Measurements from ENCODE around the gene CDC42BPA.

CDC42BPA gene

DNA sequence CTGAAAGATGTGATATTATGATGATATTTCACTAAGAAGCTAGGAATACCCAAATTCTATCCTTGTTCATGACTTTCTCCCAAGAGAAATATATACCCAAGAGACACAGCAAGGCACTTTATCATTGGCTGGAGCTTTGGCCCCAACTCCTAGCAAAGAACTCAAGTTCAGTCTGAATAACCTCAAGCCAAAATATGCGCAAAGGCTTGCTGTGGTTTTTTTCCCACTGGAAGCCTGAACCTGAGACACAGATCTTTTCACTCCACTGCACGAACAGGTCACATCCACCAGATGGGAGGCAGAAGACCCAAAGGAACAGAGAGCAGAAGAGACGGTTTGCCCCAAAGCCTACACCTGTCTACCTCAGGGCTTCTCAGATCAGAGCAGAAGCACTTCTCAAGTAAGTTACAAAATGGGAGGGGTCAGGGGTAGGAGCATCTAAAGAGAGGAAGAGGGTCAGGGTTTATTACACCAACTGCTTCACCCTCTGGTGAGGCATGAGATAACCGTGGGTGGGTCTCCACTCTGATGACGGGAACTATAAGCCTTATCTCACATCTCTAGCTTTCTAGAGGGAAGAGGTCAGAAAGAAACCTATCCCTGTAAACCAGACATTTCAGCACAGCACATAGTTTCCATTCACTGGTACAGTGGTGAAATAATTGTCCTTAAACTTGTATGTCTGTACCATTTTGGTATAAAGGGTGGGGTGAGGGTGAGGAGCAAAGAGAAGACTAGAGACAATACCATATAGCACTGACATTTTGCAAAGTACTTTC lies 17.1 kb upstream of the CDC42BPA start:
- no peak for DNase-seq (ENCODE audit: low read depth)

GRCh38 chr1:227333423-227333822 lies 15.1 kb upstream of the CDC42BPA start:
- no peak for DNase-seq (ENCODE audit: low read depth)

DNA sequence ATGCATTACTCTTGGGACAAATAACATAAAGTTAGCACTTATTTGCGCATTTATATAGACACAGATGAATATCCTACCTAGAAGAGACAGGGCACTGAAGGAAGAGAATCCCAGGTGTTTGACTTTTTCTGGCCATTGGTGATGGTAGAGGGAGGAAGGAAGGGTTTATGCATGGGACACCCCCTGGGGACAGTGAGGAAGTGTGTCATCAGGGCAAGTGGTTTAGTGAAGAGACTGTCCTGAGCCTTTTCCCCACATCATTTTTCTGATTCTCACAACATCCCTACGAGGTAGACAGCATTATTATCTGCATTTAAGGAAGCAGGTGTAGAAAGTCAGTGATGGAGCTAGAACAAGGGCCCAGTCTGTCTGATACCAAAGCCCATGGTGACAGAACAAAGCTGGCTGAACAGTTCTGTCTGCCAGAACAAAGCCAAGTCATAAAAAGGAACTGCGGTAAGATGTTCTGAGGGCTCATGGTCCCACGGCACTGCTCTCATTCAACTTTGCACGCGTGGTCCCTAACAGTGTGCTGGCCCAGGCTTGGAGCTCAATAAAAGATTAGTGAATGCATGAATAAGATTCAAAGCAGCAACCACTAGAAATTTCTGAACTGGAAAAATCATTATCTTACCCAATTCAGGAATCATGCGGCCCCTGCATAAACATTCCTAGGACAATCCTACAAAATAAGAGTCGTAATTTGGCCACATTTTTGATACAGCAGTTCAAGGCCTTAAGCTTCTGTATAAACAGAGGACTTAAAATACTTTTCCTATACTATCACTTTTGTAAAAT lies 12.2 kb upstream of the CDC42BPA start:
- no peak for DNase-seq (ENCODE audit: low read depth)

- no peak for DNase-seq (ENCODE audit: low read depth)
Measured at GRCh38 chr1:227328405-227329019, 10.2 kb upstream of the CDC42BPA start.

DNA sequence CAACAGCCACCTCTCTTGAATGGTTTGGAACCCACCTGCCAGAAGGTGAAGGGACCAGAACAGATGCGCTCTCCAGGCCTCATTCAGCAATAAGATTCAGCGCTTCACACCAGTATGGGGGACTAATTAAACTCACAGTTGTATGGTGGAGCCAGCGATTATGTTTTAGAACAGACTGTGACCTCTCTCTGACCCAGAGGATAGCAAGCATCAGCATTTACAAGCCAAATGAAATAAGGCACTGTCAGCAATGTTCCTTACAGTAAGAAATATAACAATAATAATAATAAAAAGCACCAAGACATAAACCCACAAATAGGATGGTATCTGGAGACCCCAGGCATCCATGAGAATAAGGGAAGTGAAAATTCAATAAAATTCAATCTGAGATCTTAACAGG lies 6.9 kb upstream of the CDC42BPA start:
- DNase-seq (ENCODE audit: low read depth), result no peak

DNA sequence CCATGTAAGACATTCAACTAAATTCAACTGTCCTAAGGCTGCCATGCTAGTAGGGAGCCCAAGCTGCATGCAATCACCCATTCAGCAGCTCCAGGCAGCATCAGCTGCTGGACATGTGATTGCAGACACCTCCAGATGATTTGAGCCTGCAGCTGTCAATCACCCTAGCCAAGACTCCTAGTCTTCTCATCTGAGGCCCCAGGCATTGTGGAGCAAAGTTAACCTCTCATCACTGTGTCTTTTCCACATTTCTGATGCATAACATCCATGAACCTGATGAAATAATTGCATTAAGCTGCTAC lies 5.6 kb upstream of the CDC42BPA start:
- no peak for DNase-seq (ENCODE audit: low read depth)

- DNase-seq (ENCODE audit: low read depth), result no peak
Measured at GRCh38 chr1:227323171-227323966, 5.1 kb upstream of the CDC42BPA start.

GRCh38 chr1:227322376-227322775 lies 4.1 kb upstream of the CDC42BPA start:
- no peak for DNase-seq (ENCODE audit: low read depth)

GRCh38 chr1:227321035-227321434 lies 2.7 kb upstream of the CDC42BPA start:
- DNase-seq (ENCODE audit: low read depth), result no peak

GRCh38 chr1:227320476-227320875 lies 2.2 kb upstream of the CDC42BPA start:
- no peak for DNase-seq (ENCODE audit: low read depth)

DNA sequence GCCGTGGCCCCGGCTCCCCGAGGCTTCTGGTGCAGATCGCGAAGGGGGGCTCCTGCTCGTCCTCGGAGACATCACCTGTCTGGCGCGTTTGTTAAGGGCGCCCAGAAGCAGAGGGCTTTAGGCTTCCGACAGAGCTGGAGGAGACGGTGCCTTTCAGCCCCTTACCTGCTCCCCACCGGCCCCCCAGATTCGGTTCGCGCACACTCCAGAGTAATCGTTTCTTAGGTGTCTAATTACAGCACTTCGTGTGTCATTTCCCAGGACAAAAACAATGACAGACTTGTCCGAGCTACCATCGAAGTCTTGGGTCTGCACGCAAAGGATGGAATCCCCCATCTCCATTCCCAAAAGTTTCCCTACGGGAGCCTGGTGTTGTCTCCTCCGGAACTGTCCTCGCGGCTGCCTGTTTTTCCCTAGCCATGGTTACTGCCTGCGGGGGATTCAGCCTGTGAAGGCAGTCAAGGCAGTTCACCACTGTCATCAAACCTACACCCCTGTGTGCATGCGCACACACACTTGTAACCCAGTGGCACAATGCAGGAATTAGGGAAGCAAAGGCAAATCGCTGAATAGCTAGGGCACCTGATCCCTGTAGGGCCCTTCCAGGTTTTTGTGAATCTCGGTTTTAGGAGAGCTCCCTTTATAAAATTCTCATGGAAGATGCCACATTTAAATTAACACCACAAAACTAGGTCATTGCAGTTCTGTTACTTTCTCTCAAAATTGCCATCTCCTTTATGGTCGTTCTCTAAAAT lies 738 bp upstream of the CDC42BPA start:
- DNase-seq (ENCODE audit: low read depth), result no peak

DNA sequence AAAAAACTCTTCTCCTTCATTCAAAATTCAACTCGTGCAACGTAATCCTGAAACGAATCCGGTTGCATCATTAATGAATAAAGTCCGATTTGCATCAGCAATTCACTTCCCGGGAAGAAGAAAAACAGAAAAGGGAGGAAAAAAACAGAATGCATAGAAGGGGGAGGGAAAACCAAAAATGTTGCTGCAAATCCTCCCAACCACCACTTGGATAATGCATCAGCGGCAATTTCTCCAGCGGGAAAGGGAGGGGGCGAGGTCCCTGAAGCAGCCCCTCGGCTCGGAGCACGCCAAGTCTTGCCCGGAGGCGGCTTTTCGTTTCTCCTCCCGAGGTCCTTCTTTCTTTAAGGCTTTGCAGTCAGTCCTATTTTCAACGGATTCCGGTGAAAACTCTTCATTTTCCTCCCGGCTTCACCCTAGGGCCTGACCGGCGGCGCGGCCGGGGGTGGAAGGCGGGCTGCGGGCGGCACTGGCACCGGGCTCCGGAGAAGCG lies 723 bp downstream of the CDC42BPA start:
- no peak for DNase-seq (ENCODE audit: low read depth)

GRCh38 chr1:227317011-227317451 lies 1.3 kb downstream of the CDC42BPA start:
- DNase-seq (ENCODE audit: low read depth), result no peak

- DNase-seq (ENCODE audit: low read depth), result no peak
Measured at GRCh38 chr1:227316456-227316855, 1.8 kb downstream of the CDC42BPA start.

DNA sequence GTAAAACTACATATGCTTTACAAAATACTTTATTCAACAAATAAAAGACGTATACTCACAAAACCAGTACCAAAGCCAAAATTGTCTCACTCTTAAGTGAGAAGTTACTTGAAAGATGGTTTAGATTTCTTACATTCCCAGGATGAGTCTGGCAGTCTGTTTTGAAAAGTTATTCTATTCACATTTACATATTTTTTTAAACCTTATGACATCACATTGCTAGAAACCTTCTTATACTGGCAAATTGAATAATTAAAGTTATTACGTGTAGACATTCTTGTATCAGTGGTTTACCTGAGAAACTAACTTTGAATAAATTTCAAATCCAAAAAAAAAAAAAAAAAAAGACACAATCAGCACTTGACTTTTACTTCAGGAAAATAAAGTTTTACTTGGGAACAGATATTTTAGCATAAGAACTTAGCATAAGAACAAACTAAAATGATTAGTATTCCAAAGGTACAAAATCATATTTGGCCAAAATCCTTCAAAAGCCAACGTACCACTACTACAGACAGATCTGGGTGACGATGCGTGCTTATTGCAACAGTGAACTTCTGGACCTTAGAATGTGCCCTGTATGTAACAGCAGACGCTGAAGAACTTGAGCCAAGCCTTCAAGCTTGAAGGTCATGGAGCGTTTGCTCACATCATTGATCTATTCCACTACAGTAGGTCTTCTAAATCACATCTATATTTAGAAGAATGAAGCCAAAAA lies 2.5 kb downstream of the CDC42BPA start:
- no peak for DNase-seq (ENCODE audit: low read depth)

DNA sequence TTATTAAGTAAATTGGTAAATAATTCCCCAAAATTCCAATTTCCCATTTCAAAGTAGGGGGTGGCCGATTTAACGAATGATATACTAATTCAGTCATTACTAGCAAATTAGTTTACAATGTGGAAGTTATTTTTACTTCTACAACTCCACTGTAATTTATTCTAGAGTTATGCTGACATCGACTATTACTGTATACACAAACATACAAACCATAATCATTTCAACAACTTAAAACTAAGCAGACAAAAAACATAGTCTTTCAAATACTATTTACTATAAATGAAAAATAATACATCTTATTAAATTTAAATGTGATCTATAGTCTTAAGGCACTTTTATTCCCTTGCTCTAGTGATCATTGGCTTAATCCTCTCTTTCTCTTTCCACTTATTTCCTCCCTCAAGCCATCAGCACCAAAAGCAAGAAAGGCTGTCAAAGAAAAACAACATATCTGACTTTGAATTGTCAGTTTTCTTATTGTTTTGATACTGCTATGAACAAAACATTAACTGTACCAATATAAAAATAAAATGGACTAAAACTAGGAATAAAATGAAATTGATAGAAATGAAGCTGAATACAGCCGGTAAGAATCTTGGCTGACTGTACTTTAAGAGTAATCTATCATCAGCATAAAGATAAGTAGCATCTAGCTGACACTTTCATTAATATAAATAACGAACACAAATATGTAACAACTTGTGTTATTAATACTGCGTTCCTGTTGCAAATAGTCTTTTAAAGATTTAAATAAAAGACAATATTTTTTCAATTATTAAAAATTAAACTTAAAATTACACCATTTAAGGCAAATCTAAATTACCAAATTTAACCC lies 4.1 kb downstream of the CDC42BPA start:
- no peak for DNase-seq (ENCODE audit: low read depth)

DNA sequence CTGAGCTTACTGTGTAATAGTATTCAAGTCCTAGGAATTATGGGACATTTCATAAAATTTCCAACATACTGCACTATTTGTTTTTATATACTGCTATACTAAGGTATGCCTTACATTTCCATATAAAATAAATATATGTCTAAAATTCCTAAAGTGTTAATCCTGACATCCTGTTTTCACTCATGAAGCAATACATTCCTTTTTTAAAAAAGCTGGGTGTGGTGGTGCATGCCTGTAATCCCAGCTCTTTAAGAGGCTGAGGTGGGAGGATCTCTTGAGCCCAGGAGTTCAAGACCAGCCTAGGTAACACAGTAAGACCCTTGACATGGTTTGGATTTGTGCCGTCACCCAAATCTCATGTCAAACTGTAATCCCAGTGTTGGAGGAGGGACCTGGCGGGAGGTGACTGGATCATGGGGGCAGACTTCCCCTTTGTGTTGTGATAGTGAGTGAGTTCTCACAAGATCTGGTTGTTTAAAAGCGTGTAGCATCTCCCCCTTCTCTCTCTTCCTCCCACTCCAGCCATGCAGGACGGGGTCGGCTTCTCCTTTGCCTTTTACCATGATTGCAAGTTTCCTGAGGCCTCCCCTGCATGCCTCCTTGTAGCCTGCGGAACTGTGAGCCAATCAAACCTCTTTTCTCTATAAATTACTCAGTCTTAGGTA lies 5.8 kb downstream of the CDC42BPA start:
- DNase-seq (ENCODE audit: low read depth), result no peak

DNA sequence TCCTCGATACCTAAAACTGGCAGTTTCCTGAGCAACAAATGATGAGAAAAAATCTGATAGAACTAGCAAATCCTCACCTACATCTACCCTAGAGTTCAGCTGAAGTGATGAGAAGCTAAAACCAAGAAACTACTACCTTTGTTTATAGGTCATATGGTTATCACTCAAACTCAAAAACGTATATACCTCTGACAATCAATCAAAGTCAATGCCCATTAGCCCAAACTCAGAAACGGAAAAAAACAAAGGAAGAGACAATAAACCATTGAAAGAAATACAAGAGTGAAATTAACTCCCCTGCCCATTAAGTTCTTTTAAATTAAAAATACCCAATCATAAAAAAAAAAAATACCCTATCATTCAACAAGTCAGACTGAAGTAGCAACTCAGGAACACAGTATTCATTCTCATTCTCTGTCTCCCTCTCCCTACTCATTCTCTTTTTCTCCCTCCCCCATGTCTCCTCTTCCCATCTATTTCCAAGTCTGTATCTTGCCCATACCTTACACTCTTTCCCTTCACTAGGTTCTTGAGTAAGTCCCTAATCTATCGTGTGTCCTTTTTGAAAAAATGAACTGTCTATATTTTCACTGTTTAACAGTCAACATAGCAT lies 6.8 kb downstream of the CDC42BPA start:
- DNase-seq (ENCODE audit: low read depth), result no peak

Data from stimulated activated CD8-positive, alpha-beta memory T cell treated with anti-CD3 and anti-CD28 coated beads, Interleukin-15, amount 100 ng/mL, for 1 hour (primary cell).